H1 (cell line): Measurements from ENCODE around the gene ALG3. TPM values are rescaled to one million over a fixed set of nuclear protein-coding genes. Genes with fewer than 3 reads are reported as not detected.

ENCODE experiments used
- CTCF ChIA-PET: fragments of 300-600 bp; sonication (Branson Sonifier 250); formaldehyde crosslinking; loops from one replicate; lab custom pipeline; 2021; ENCODE audit not compliant: partially characterized antibody; lab: Charles Lee
- POLR2A ChIA-PET: fragments of 300-600 bp; sonication (Branson Sonifier 250); formaldehyde crosslinking; loops from one replicate; lab custom pipeline; 2021; ENCODE audit warnings: inconsistent platforms; ENCODE audit not compliant: partially characterized antibody; lab: Charles Lee
- DNase-seq, 2 experiments: peaks; one replicate each; pipeline versions ENCODE4 v3.0.0 to v3.0.0-alpha.2; 2010 to 2022; ENCODE audit warnings: low spot score in 2 of 2, low read depth in 1 of 2, mixed read lengths in 1 of 2
- FAIRE-seq: peaks from 2 replicates; lab custom pipeline; 2011; peaks lifted over from hg19 to GRCh38; lab: Jason Lieb, UNC
- H2AFZ ChIP-seq: 2 replicates; pipeline ENCODE4 v1.8.1; 2012; ENCODE audit warnings: low read length, inconsistent platforms
- H2AK5ac ChIP-seq: 2 replicates; pipeline ENCODE4 v1.6.1; 2013; ENCODE audit warnings: low read depth, low read length
- H2BK120ac ChIP-seq: replicated peaks from 2 replicates; pipeline ENCODE3; 2013; ENCODE audit warnings: low read depth, low read length, inconsistent platforms
- H2BK12ac ChIP-seq: 2 replicates; pipeline ENCODE4 v1.6.1; 2013; ENCODE audit warnings: low read depth, low read length
- H2BK15ac ChIP-seq: 2 replicates; pipeline ENCODE4 v1.6.1; 2013; ENCODE audit warnings: low read length
- H2BK20ac ChIP-seq: 2 replicates; pipeline ENCODE4 v1.6.1; 2013; ENCODE audit warnings: low read length
- H2BK5ac ChIP-seq: 2 replicates; pipeline ENCODE4 v1.6.1; 2013; ENCODE audit warnings: low read depth, low read length
- H3K14ac ChIP-seq: 2 replicates; pipeline ENCODE4 v1.6.1; 2013; ENCODE audit warnings: inconsistent platforms; ENCODE audit not compliant: insufficient read length
- H3K18ac ChIP-seq: 2 replicates; pipeline ENCODE4 v1.6.1; 2013; ENCODE audit warnings: low read length; ENCODE audit errors: extremely low read depth
- H3K23ac ChIP-seq: 2 replicates; pipeline ENCODE4 v1.6.1; 2013; ENCODE audit warnings: inconsistent platforms; ENCODE audit not compliant: insufficient read length
- H3K23me2 ChIP-seq: 2 replicates; pipeline ENCODE4 v1.6.1; 2013; ENCODE audit warnings: low read depth, low read length
- H3K27ac ChIP-seq: 2 replicates; pipeline ENCODE4 v1.6.1; 2011; ENCODE audit warnings: low read depth, low read length, inconsistent platforms
- H3K27me3 ChIP-seq, 4 experiments: replicated peaks in 1 of 4; 1 replicate in 1 of 4; 2 replicates in 3 of 4; pipeline versions ENCODE4 v1.6.1 to v1.8.1; 2011 to 2013; ENCODE audit warnings: low read length in 3 of 4, mild to moderate bottlenecking in 3 of 4, inconsistent platforms in 2 of 4, mixed read lengths in 2 of 4, moderate library complexity in 1 of 4; ENCODE audit not compliant: control insufficient read depth in 3 of 4, insufficient read depth in 3 of 4; ENCODE audit errors: extremely low read depth in 1 of 4
- H3K36me3 ChIP-seq, 4 experiments: 2 replicates each; pipeline versions ENCODE4 v1.6.1 to v1.8.1; 2011 to 2013; ENCODE audit warnings: mild to moderate bottlenecking in 4 of 4, low read length in 3 of 4, moderate library complexity in 2 of 4, control low read depth in 1 of 4, inconsistent platforms in 1 of 4; ENCODE audit not compliant: insufficient read depth in 4 of 4, control insufficient read depth in 2 of 4
- H3K4ac ChIP-seq: replicated peaks from 2 replicates; pipeline ENCODE3; 2013; ENCODE audit warnings: low read length, low read depth, mixed read lengths, inconsistent platforms; ENCODE audit not compliant: insufficient read length
- H3K4me1 ChIP-seq, 4 experiments: replicated peaks in 1 of 4; 1 replicate in 1 of 4; 2 replicates in 3 of 4; pipeline versions ENCODE4 v1.6.1 to v1.8.1; 2011 to 2013; ENCODE audit warnings: low read length in 3 of 4, inconsistent platforms in 2 of 4, mixed read lengths in 1 of 4; ENCODE audit not compliant: insufficient read depth in 4 of 4, control insufficient read depth in 3 of 4
- H3K4me2 ChIP-seq, 2 experiments: 2 replicates each; pipeline versions ENCODE4 v1.6.1 to v1.8.1; 2011 to 2013; ENCODE audit warnings: low read depth in 2 of 2, low read length in 2 of 2, control low read depth in 1 of 2, inconsistent platforms in 1 of 2, mild to moderate bottlenecking in 1 of 2; ENCODE audit not compliant: insufficient read depth in 1 of 2
- H3K4me3 ChIP-seq, 4 experiments: fragments of 200-600, 300-600 bp in 1 of 4; sonication (generic), shearing (Covaris generic), sonication (Bioruptor Twin) in 1 of 4; 2 replicates each; pipeline versions ENCODE4 v1.5.1 to v1.8.1; 2011 to 2016; ENCODE audit warnings: low read length in 4 of 4, low read depth in 3 of 4, control low read depth in 2 of 4, inconsistent platforms in 2 of 4, mild to moderate bottlenecking in 2 of 4, mixed read lengths in 1 of 4, moderate library complexity in 1 of 4; ENCODE audit not compliant: insufficient read depth in 2 of 4; ENCODE audit errors: extremely low read depth in 1 of 4
- H3K56ac ChIP-seq: replicated peaks from 2 replicates; pipeline ENCODE3; 2013; ENCODE audit warnings: low read depth, mild to moderate bottlenecking, mixed read lengths, low read length, inconsistent platforms; ENCODE audit not compliant: insufficient read length
- H3K79me1 ChIP-seq: 2 replicates; pipeline ENCODE4 v1.6.1; 2013; ENCODE audit warnings: low read depth, low read length, control low read depth
- H3K79me2 ChIP-seq, 2 experiments: 2 replicates each; pipeline versions ENCODE4 v1.6.1 to v1.8.1; 2012 to 2013; ENCODE audit warnings: low read length in 2 of 2, mild to moderate bottlenecking in 2 of 2, inconsistent platforms in 1 of 2; ENCODE audit not compliant: insufficient read depth in 2 of 2, control insufficient read depth in 1 of 2
- H3K9ac ChIP-seq, 4 experiments: replicated peaks in 1 of 4; 1 replicate in 1 of 4; 2 replicates in 3 of 4; pipeline versions ENCODE4 v1.6.1 to v1.8.1; 2011 to 2013; ENCODE audit warnings: low read depth in 3 of 4, low read length in 3 of 4, control low read depth in 2 of 4, mild to moderate bottlenecking in 2 of 4, moderate library complexity in 2 of 4, inconsistent platforms in 1 of 4; ENCODE audit errors: extremely low read depth in 1 of 4
- H3K9me3 ChIP-seq, 2 experiments: 2 replicates each; pipeline versions ENCODE4 v1.6.1 to v1.8.1; 2012 to 2013; ENCODE audit warnings: mild to moderate bottlenecking in 2 of 2, moderate library complexity in 2 of 2, control low read depth in 1 of 2, inconsistent platforms in 1 of 2, low read depth in 1 of 2, low read length in 1 of 2, mixed read lengths in 1 of 2; ENCODE audit not compliant: insufficient read depth in 2 of 2
- H4K20me1 ChIP-seq, 2 experiments: replicated peaks in 1 of 2; 2 replicates each; pipeline versions ENCODE3 to v1.8.1; 2011 to 2013; ENCODE audit warnings: inconsistent platforms in 2 of 2, low read length in 2 of 2, mild to moderate bottlenecking in 1 of 2; ENCODE audit not compliant: insufficient read depth in 2 of 2, control insufficient read depth in 1 of 2
- H4K5ac ChIP-seq: 2 replicates; pipeline ENCODE4 v1.6.1; 2013; ENCODE audit warnings: low read length, low read depth, mixed read lengths, inconsistent platforms; ENCODE audit not compliant: insufficient read length
- H4K8ac ChIP-seq: 2 replicates; pipeline ENCODE4 v1.8.0; 2013; ENCODE audit warnings: mild to moderate bottlenecking, moderate library complexity, low read length, inconsistent platforms; ENCODE audit not compliant: insufficient read depth; ENCODE audit errors: extremely low read depth
- H4K91ac ChIP-seq: replicated peaks from 2 replicates; pipeline ENCODE3; 2013; ENCODE audit warnings: low read length, mixed read lengths, inconsistent platforms; ENCODE audit not compliant: insufficient read length
- BRCA1 ChIP-seq: IDR thresholded peaks from 2 replicates; pipeline ENCODE4 v1.6.1; 2012; ENCODE audit warnings: low read depth, low read length, improper control_type of control experiment
- ZNF274 ChIP-seq: IDR thresholded peaks from 2 replicates; pipeline ENCODE4 v1.7.0; 2012; ENCODE audit warnings: low read length, borderline replicate concordance; ENCODE audit errors: extremely low read depth
- WGBS, 2 experiments: shearing (Covaris generic) in 1 of 2; methylation state at CpG; one replicate each; pipeline versions ENCODE4 v1.1.6 to v1.1.7; 2013 to 2015; ENCODE audit warnings: low lambda C conversion rate in 2 of 2, mixed read lengths in 2 of 2, inconsistent platforms in 1 of 2, low coverage in 1 of 2, missing lambda C conversion rate in 1 of 2; ENCODE audit not compliant: insufficient replicate concordance in 2 of 2, insufficient coverage in 1 of 2, insufficient read length in 1 of 2; ENCODE audit errors: extremely low coverage in 1 of 2, missing lambda C conversion rate in 1 of 2; 5-methylcytosine and 5-hydroxymethylcytosine counted together
- polyA plus RNA-seq, 7 experiments: library from polyadenylated mRNA; depleted of rRNA in 3 of 7; stranded (reverse) in 5 of 7; unstranded in 2 of 7; fragments of >200 nt in 5 of 7; fragments of 200-250 nt in 2 of 7; gene quantifications; 1 replicate in 5 of 7; 2 replicates in 1 of 7; 4 replicates in 1 of 7; pipeline versions ENCODE4 v1.2.1 to v1.2.3, GENCODE V29; 2011 to 2013; ENCODE audit warnings: missing spikeins in 2 of 7, mixed read lengths in 2 of 7
- total RNA-seq: library from RNA; stranded (reverse); fragmentation: NEBNext Ultra II Directional; extraction: Animal tissue kit (Norgen Biotek cat#: 25700); gene quantifications from 2 replicates; pipeline ENCODE4 v1.2.1, GENCODE V29; 2021
- TF ChIP-seq, protein P1 (sequence below): IDR thresholded peaks from 2 replicates; pipeline ENCODE4 v1.6.1; 2012; ENCODE audit warnings: low read length, inconsistent platforms

ALG3 gene
- total and polyA plus RNA-seq, 2 of the 8 experiments (the other 6 are each of a cell fraction or from before 2014, with no cell fraction given), result 54.6 to 148 TPM

- DNase-seq (no peak), FAIRE-seq (no peak)
- H3K79me1 ChIP-seq, result no peaks in the 10 kb centered on the region
- peaks cover 0 to 8% (median 3%) of the 10 kb centered on the region in 4 experiments; a peak in 4 of 7 replicates for H3K27me3 ChIP-seq
- no peaks in the 10 kb centered on the region for H3K79me2 ChIP-seq
- no peak overlapping the region for H3K4me3 ChIP-seq
- peaks cover 0 to 5% (median 1%) of the 10 kb centered on the region in 4 experiments; a peak in 4 of 7 replicates for H3K4me1 ChIP-seq
- no peak overlapping the region for H2BK15ac ChIP-seq
- H3K9ac ChIP-seq, result no peak overlapping the region
- H2BK120ac ChIP-seq, result no peak overlapping the region
- ChIA-PET CTCF (interaction anchor here (0.6 to 8.9 kb wide), 11 partner anchors 8 to 116 kb away, joined by 3 to 183 read pairs (median 4); partner anchors contain the start of genes CAMK2N2, EEF1AKMT4 and VWA5B2), POLR2A (interaction anchor here (1.0 to 1.2 kb wide), 2 partner anchors 22 to 52 kb away, joined by 3 to 7 read pairs; partner anchors contain the start of gene ABCF3)
- no peak overlapping the region for H2BK20ac ChIP-seq
- no peak overlapping the region for H3K56ac ChIP-seq
- H4K91ac ChIP-seq, result no peak overlapping the region
- no peak overlapping the region for H2AFZ ChIP-seq
- no peak overlapping the region for H3K4me2 ChIP-seq
- 83% methylated on average over 1 of the region's 1 CpG; no CpG with 5 or more reads in 1 of the 2 experiments for WGBS, 2 experiments
- H2BK5ac ChIP-seq, result no peak overlapping the region
- H3K23ac ChIP-seq, result no peak overlapping the region
- H4K20me1 ChIP-seq, result peaks cover 12 to 18% of the 10 kb centered on the region in 2 experiments
- no peaks in the 10 kb centered on the region; the same call in 1 of the 2 replicates for H3K23me2 ChIP-seq
- no peak overlapping the region for H3K27ac ChIP-seq
- H3K14ac ChIP-seq, result no peak overlapping the region
- H3K36me3 ChIP-seq, result peaks cover 2 to 7% (median 4%) of the 10 kb centered on the region in 4 experiments; a peak in 4 of 8 replicates
- no peak overlapping the region for H4K5ac ChIP-seq
- no peak overlapping the region for H3K18ac ChIP-seq
- no peak overlapping the region for H2AK5ac ChIP-seq
- TF ChIP-seq BRCA1, result no peak
- no peak for TF ChIP-seq ZNF274
- TF ChIP-seq, protein P1, sequence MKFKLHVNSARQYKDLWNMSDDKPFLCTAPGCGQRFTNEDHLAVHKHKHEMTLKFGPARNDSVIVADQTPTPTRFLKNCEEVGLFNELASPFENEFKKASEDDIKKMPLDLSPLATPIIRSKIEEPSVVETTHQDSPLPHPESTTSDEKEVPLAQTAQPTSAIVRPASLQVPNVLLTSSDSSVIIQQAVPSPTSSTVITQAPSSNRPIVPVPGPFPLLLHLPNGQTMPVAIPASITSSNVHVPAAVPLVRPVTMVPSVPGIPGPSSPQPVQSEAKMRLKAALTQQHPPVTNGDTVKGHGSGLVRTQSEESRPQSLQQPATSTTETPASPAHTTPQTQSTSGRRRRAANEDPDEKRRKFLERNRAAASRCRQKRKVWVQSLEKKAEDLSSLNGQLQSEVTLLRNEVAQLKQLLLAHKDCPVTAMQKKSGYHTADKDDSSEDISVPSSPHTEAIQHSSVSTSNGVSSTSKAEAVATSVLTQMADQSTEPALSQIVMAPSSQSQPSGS, result no peak
- H2BK12ac ChIP-seq, result no peak overlapping the region
- H4K8ac ChIP-seq, result no peak overlapping the region
- no peaks in the 10 kb centered on the region for H3K9me3 ChIP-seq
- H3K4ac ChIP-seq, result no peak overlapping the region
These were observed 11.0 kb downstream of the ALG3 start for GRCh38 chr3:184237807-184238206.
